H1 (cell line): ENCODE data around the gene LTA. TPM values are rescaled to one million over a fixed set of nuclear protein-coding genes. Genes with fewer than 3 reads are reported as not detected.

Experiments used
- RXRA ChIP-seq: IDR thresholded peaks from 2 replicates; pipeline ENCODE4 v1.6.1; 2011; ENCODE audit warnings: low read depth, mild to moderate bottlenecking, low read length, moderate library complexity; ENCODE audit not compliant: insufficient read depth
- SIRT6 ChIP-seq: IDR thresholded peaks from one replicate; pipeline ENCODE4 v1.7.1; 2012; ENCODE audit warnings: low read length, inconsistent platforms
- YY1 ChIP-seq: IDR thresholded peaks from 2 replicates; pipeline ENCODE4 v1.6.1; 2011; ENCODE audit warnings: low read depth, mild to moderate bottlenecking, low read length
- polyA plus RNA-seq, 7 experiments: library from polyadenylated mRNA; depleted of rRNA in 3 of 7; stranded (reverse) in 5 of 7; unstranded in 2 of 7; fragments of >200 nt in 5 of 7; fragments of 200-250 nt in 2 of 7; gene quantifications; 1 replicate in 5 of 7; 2 replicates in 1 of 7; 4 replicates in 1 of 7; pipeline versions ENCODE4 v1.2.1 to v1.2.3, GENCODE V29; 2011 to 2013; ENCODE audit warnings: missing spikeins in 2 of 7, mixed read lengths in 2 of 7
- total RNA-seq: library from RNA; stranded (reverse); fragmentation: NEBNext Ultra II Directional; extraction: Animal tissue kit (Norgen Biotek cat#: 25700); gene quantifications from 2 replicates; pipeline ENCODE4 v1.2.1, GENCODE V29; 2021

Gene LTA
- total and polyA plus RNA-seq, 2 of the 8 experiments (the other 6 are each of a cell fraction or from before 2014, with no cell fraction given): not detected

DNA sequence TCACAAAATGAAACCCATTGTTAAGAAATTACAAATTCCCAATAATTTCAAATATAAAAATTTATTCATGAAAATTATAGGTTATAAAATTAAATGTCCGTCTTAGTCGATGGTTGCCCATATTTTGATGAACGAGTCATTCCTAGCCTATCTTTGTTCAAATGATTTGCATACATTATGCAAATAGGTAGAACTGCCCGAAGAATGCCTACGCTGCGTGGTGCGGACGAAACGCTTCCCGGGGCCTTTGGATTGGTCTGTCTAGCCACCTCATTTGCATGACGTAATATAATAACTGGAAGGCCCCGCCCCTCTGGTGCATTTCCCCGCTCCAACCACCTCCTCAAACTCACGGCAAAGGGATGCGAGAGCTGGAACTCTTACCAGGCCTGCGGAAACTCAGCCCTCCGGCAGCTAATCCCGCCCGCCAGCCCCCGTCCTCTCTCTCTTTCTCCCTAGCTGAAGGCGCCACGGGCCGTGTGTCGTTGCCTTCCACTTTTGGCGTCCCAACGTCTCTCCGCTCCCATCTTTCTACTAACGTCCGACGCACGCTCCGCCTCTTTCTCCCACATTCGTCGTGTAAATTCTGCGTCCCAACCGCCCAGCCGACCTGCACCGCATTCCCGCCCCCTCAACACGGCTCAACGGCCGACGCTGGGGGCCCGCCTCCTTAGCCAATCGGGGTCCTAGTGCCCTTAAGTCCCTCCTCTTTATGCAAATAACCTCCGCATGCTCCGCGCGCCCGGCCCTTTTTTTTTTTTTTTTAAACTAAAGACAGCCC is 47.9 kb downstream of the LTA start (continued):
- TF ChIP-seq RXRA (no peak), SIRT6 (no peak), YY1 (no peak)
